HepG2 (cell line): ENCODE results near the gene CYBC1. TPM values are rescaled to one million over a fixed set of nuclear protein-coding genes. Genes with fewer than 3 reads are reported as not detected.

ENCODE experiments used
- ARNT2 ChIP-seq: sonication (generic); formaldehyde crosslinking; IDR thresholded peaks from 2 replicates; pipeline ENCODE4 v1.8.0; 2022; ENCODE audit warnings: mild to moderate bottlenecking, low read depth, missing genetic modification reagents, moderate library complexity
- CTCF ChIP-seq: sonication (generic); formaldehyde crosslinking; IDR thresholded peaks from 2 replicates; pipeline ENCODE4 v1.5.0; 2020; ENCODE audit warnings: mild to moderate bottlenecking, missing genetic modification reagents, moderate library complexity
- LRRFIP1 ChIP-seq: sonication (generic); formaldehyde crosslinking; conservative IDR thresholded peaks from 2 replicates; pipeline ENCODE4 v1.4.0; 2020; ENCODE audit warnings: missing genetic modification reagents
- MTA3 ChIP-seq: sonication (generic); formaldehyde crosslinking; IDR thresholded peaks from 2 replicates; pipeline ENCODE4 v1.4.0; 2020; ENCODE audit warnings: missing genetic modification reagents
- NCOA2 ChIP-seq: sonication (generic); formaldehyde crosslinking; IDR thresholded peaks from 2 replicates; pipeline ENCODE4 v1.8.0; 2022; ENCODE audit warnings: inconsistent platforms
- NFATC3 ChIP-seq: sonication (generic); formaldehyde crosslinking; IDR thresholded peaks from 2 replicates; pipeline ENCODE4 v1.5.1; 2020; ENCODE audit warnings: mild to moderate bottlenecking, missing genetic modification reagents
- RARA ChIP-seq: IDR thresholded peaks from 2 replicates; pipeline ENCODE4 v1.6.1; 2016; ENCODE audit warnings: missing genetic modification reagents, missing compliant biosample characterization
- SIX4 ChIP-seq: sonication (generic); formaldehyde crosslinking; IDR thresholded peaks from 2 replicates; pipeline ENCODE4 v1.4.0; 2020; ENCODE audit warnings: missing genetic modification reagents
- SMC3 ChIP-seq: IDR thresholded peaks from 2 replicates; pipeline ENCODE4 v1.6.1; 2011; ENCODE audit warnings: low read length, improper control_type of control experiment
- YEATS2 ChIP-seq: sonication (generic); formaldehyde crosslinking; IDR thresholded peaks from 2 replicates; pipeline ENCODE4 v1.4.0; 2020; ENCODE audit warnings: missing genetic modification reagents, borderline replicate concordance
- ZBTB2 ChIP-seq: sonication (generic); formaldehyde crosslinking; IDR thresholded peaks from 2 replicates; pipeline ENCODE4 v1.8.0; 2022; ENCODE audit warnings: low read depth, missing genetic modification reagents
- ZFP91 ChIP-seq: sonication (generic); formaldehyde crosslinking; IDR thresholded peaks from 2 replicates; pipeline ENCODE4 v1.9.0; 2022; ENCODE audit warnings: missing genetic modification reagents, mild to moderate bottlenecking, borderline replicate concordance
- ZNF138 ChIP-seq: sonication (generic); formaldehyde crosslinking; IDR thresholded peaks from 2 replicates; pipeline ENCODE4 v1.5.0; 2020; ENCODE audit warnings: mild to moderate bottlenecking, low read depth, missing genetic modification reagents
- ZNF274 ChIP-seq: sonication (generic); formaldehyde crosslinking; IDR thresholded peaks from 2 replicates; pipeline ENCODE4 v1.5.1; 2020; ENCODE audit warnings: mild to moderate bottlenecking, missing genetic modification reagents
- ZNF687 ChIP-seq: sonication (generic); formaldehyde crosslinking; IDR thresholded peaks from 2 replicates; pipeline ENCODE4 v1.5.1; 2020; ENCODE audit warnings: mild to moderate bottlenecking, missing genetic modification reagents, moderate library complexity
- polyA plus RNA-seq, 8 experiments: library from polyadenylated mRNA; depleted of rRNA in 3 of 8; stranded (reverse) in 7 of 8; unstranded in 1 of 8; fragments of >200 nt; fragmentation: Illumina TruSeq in 4 of 8; extraction: Trizol in 4 of 8; gene quantifications; 2 replicates each; pipeline versions ENCODE4 v1.2.1 to v1.2.3, GENCODE V29; 2011 to 2016; ENCODE audit warnings: low read depth in 4 of 8, missing spikeins in 1 of 8, mixed read lengths in 1 of 8; ENCODE audit not compliant: insufficient read depth in 1 of 8
- total RNA-seq, 5 experiments: library from RNA; depleted of rRNA; stranded (reverse); fragments of >200 nt; fragmentation: Illumina TruSeq; extraction: Trizol; gene quantifications; 2 replicates each; pipeline ENCODE4 v1.2.3, GENCODE V29; 2016; ENCODE audit warnings: low read depth in 1 of 5

Gene CYBC1
- total and polyA plus RNA-seq, 2 of the 13 experiments (the other 11 are each of a cell fraction or from before 2014, with no cell fraction given): 43.4 to 44.1 TPM

- TF ChIP-seq ZFP91 (CRISPR knock-in tag): 0 out of 2 replicates have a peak, but pooled peaks have one; percentile 34
- no peak for TF ChIP-seq RARA (CRISPR knock-in tag)
- peak; percentile 48; the same call in 1 of the 2 replicates for TF ChIP-seq NFATC3 (CRISPR knock-in tag)
- no peak for TF ChIP-seq MTA3
- peak; percentile 69 for TF ChIP-seq CTCF (CRISPR knock-in tag)
- TF ChIP-seq ARNT2: 0 out of 2 replicates have a peak, but pooled peaks have one; percentile 28
- TF ChIP-seq LRRFIP1 (CRISPR knock-in tag): no peak
- no peak for TF ChIP-seq NCOA2 (CRISPR knock-in tag)
- TF ChIP-seq ZNF138 (CRISPR knock-in tag): no peak
- TF ChIP-seq SMC3: peak; percentile 42; the same call in 1 of the 2 replicates
- 0 out of 2 replicates have a peak, but pooled peaks have one; percentile 60 for TF ChIP-seq ZNF274 (CRISPR knock-in tag)
- no peak for TF ChIP-seq SIX4 (CRISPR knock-in tag)
- TF ChIP-seq ZNF687 (CRISPR knock-in tag): peak; percentile 38
- no peak for TF ChIP-seq YEATS2
- peak; percentile 40; the same call in 1 of the 2 replicates for TF ChIP-seq ZBTB2 (CRISPR knock-in tag)
Measured at GRCh38 chr17:82424001-82424862, 26.3 kb downstream of the CYBC1 start (continued).
